Chondrocyte (in vitro differentiated cells): ENCODE data around the gene CACHD1. TPM values are rescaled to one million over a fixed set of nuclear protein-coding genes. Genes with fewer than 3 reads are reported as not detected.

Experiments used
- DNase-seq: peaks from one replicate; pipeline ENCODE4 v3.0.0; 2021; ENCODE audit warnings: mixed read lengths, low spot score
- H3K27ac Mint-ChIP-seq: one replicate; pipeline ENCODE4 v1.8.0; 2021; ENCODE audit warnings: mild to moderate bottlenecking, moderate library complexity, mixed read lengths; ENCODE audit not compliant: unreplicated experiment
- H3K27me3 Mint-ChIP-seq: 2 replicates; pipeline ENCODE4 v1.8.0; 2021; ENCODE audit warnings: low read depth, mixed read lengths
- H3K36me3 Mint-ChIP-seq: 2 replicates; pipeline ENCODE4 v1.8.0; 2021; ENCODE audit warnings: low read depth, mixed read lengths
- H3K4me1 Mint-ChIP-seq: 2 replicates; pipeline ENCODE4 v1.8.0; 2021; ENCODE audit warnings: low read depth, mild to moderate bottlenecking, mixed read lengths
- H3K4me3 Mint-ChIP-seq: one replicate; pipeline ENCODE4 v1.8.0; 2021; ENCODE audit warnings: mild to moderate bottlenecking, moderate library complexity, mixed read lengths; ENCODE audit not compliant: unreplicated experiment
- H3K9me3 Mint-ChIP-seq: 2 replicates; pipeline ENCODE4 v1.8.0; 2021; ENCODE audit warnings: low read depth, mixed read lengths
- CTCF ChIP-seq: fragments of 200-600 bp; sonication (generic); IDR thresholded peaks from 2 replicates; pipeline ENCODE4 v1.5.0; 2021; ENCODE audit warnings: antibody characterized with exemption, mild to moderate bottlenecking, moderate library complexity
- total RNA-seq: library from RNA; stranded (reverse); gene quantifications from 3 replicates; pipeline ENCODE4 v1.2.1, GENCODE V29; 2021

Gene CACHD1
- total RNA-seq, 1 donor from 2014 or later: 10.5 TPM

GRCh38 chr1:64437453-64437852, 32.5 kb upstream of the CACHD1 start:
- DNase-seq: no peak
- Mint-ChIP-seq H3K4me1 (no peaks in the 10 kb centered on the region), H3K27ac (no peak overlapping the region), H3K36me3 (no peaks in the 10 kb centered on the region), H3K27me3 (peaks cover 5% of the 10 kb centered on the region), H3K4me3 (no peak overlapping the region), H3K9me3 (no peaks in the 10 kb centered on the region)
- no peak for TF ChIP-seq CTCF

GRCh38 chr1:64440183-64440826, 29.6 kb upstream of the CACHD1 start:
- DNase-seq: no peak
- H3K9me3 Mint-ChIP-seq: no peaks in the 10 kb centered on the region
- peaks cover 3% of the 10 kb centered on the region for H3K27me3 Mint-ChIP-seq
- no peaks in the 10 kb centered on the region for H3K36me3 Mint-ChIP-seq
- H3K27ac Mint-ChIP-seq: no peak overlapping the region
- no peak overlapping the region for H3K4me3 Mint-ChIP-seq
- H3K4me1 Mint-ChIP-seq: no peaks in the 10 kb centered on the region
- no peak for TF ChIP-seq CTCF

GRCh38 chr1:64451440-64451839, 18.5 kb upstream of the CACHD1 start:
- DNase-seq: no peak
- Mint-ChIP-seq H3K4me3 (no peak overlapping the region), H3K4me1 (no peaks in the 10 kb centered on the region), H3K9me3 (no peaks in the 10 kb centered on the region), H3K27me3 (peaks cover 12% of the 10 kb centered on the region), H3K36me3 (no peaks in the 10 kb centered on the region), H3K27ac (no peak overlapping the region)
- TF ChIP-seq CTCF: no peak

GRCh38 chr1:64453688-64454087, 16.2 kb upstream of the CACHD1 start:
- no peaks in the 10 kb centered on the region for H3K4me1 Mint-ChIP-seq
- peaks cover 2% of the 10 kb centered on the region for H3K27me3 Mint-ChIP-seq
- no peaks in the 10 kb centered on the region for H3K36me3 Mint-ChIP-seq
- H3K9me3 Mint-ChIP-seq: no peaks in the 10 kb centered on the region
- no peak overlapping the region for H3K4me3 Mint-ChIP-seq
- H3K27ac Mint-ChIP-seq: no peak overlapping the region
- DNase-seq: no peak
- no peak for TF ChIP-seq CTCF

GRCh38 chr1:64458915-64459314, 11.0 kb upstream of the CACHD1 start:
- Mint-ChIP-seq H3K4me1 (no peaks in the 10 kb centered on the region), H3K4me3 (no peak overlapping the region), H3K36me3 (no peaks in the 10 kb centered on the region), H3K27ac (no peak overlapping the region), H3K9me3 (no peaks in the 10 kb centered on the region), H3K27me3 (no peaks in the 10 kb centered on the region)
- no peak for TF ChIP-seq CTCF
- DNase-seq: no peak
